ENCODE data around the gene SNED1.

SNED1 gene

GRCh38 chr2:241049739-241050623 lies 51.6 kb downstream of the SNED1 start:
- peak; percentile 18 for DNase-seq

- DNase-seq = no peak
Measured at GRCh38 chr2:241050624-241051577, 52.5 kb downstream of the SNED1 start.

- no peak for DNase-seq
Measured at GRCh38 chr2:241051578-241052487, 53.4 kb downstream of the SNED1 start.

- DNase-seq = no peak
Measured at GRCh38 chr2:241052677-241053360, 54.4 kb downstream of the SNED1 start.

GRCh38 chr2:241053576-241054251 lies 55.3 kb downstream of the SNED1 start:
- no peak for DNase-seq

GRCh38 chr2:241061275-241061674 lies 62.9 kb downstream of the SNED1 start:
- DNase-seq = no peak

GRCh38 chr2:241062389-241063092 lies 64.1 kb downstream of the SNED1 start:
- DNase-seq = no peak

- DNase-seq = no peak
Measured at GRCh38 chr2:241063093-241063551, 64.7 kb downstream of the SNED1 start.

- DNase-seq = no peak
Measured at GRCh38 chr2:241063587-241063986, 65.2 kb downstream of the SNED1 start.

GRCh38 chr2:241064008-241064801 lies 65.8 kb downstream of the SNED1 start:
- no peak for DNase-seq

- DNase-seq = no peak
Measured at GRCh38 chr2:241064802-241065354, 66.5 kb downstream of the SNED1 start.

GRCh38 chr2:241065355-241065803 lies 67.0 kb downstream of the SNED1 start:
- no peak for DNase-seq

GRCh38 chr2:241066171-241066892 lies 67.9 kb downstream of the SNED1 start:
- no peak for DNase-seq

- DNase-seq = no peak
Measured at GRCh38 chr2:241066893-241067341, 68.5 kb downstream of the SNED1 start.

- DNase-seq = no peak
Measured at GRCh38 chr2:241067501-241068135, 69.2 kb downstream of the SNED1 start.

- DNase-seq = no peak
Measured at GRCh38 chr2:241068136-241068941, 69.9 kb downstream of the SNED1 start.
